VCaP (cell line): ENCODE data around the gene CYSRT1.

Source experiments
- H3K27ac ChIP-seq: fragments of 450-650 bp; 2 replicates; pipeline ENCODE4 v1.5.1; 2017
- CTCF ChIP-seq: fragments of 450-650 bp; conservative IDR thresholded peaks from 2 replicates; pipeline ENCODE4 v1.5.1; 2017; ENCODE audit warnings: mild to moderate bottlenecking, moderate library complexity

Gene CYSRT1

GRCh38 chr9:137234758-137235423 is 9.9 kb downstream of the CYSRT1 start:
- H3K27ac ChIP-seq: no peak overlapping the region

GRCh38 chr9:137235424-137236237 is 10.7 kb downstream of the CYSRT1 start:
- TF ChIP-seq CTCF: no peak
- H3K27ac ChIP-seq: peak overlapping the region; percentile 100; the same call in 1 of the 2 replicates

More at GRCh38 chr9:137234758-137235423, 9.9 kb downstream of the CYSRT1 start:
- TF ChIP-seq CTCF: no peak

GRCh38 chr9:137236238-137236935 is 11.4 kb downstream of the CYSRT1 start:
- TF ChIP-seq CTCF: peak; percentile 100
- H3K27ac ChIP-seq: peak overlapping the region; percentile 100; the same call in 1 of the 2 replicates

GRCh38 chr9:137236936-137237421 is 12.0 kb downstream of the CYSRT1 start:
- no peak for TF ChIP-seq CTCF
- peak overlapping the region; percentile 100 for H3K27ac ChIP-seq

GRCh38 chr9:137237759-137238726 is 13.1 kb downstream of the CYSRT1 start:
- peak overlapping the region; percentile 100 for H3K27ac ChIP-seq
- no peak for TF ChIP-seq CTCF

- peak overlapping the region; percentile 100 for H3K27ac ChIP-seq
Measured at GRCh38 chr9:137239541-137240200, 14.7 kb downstream of the CYSRT1 start.
